Measurements from ENCODE around the gene KIF12.
A peak's percentile ranks its signal among the peaks of the same experiment; 100 is the strongest.
"Not testable (repeated sequence)": the region's sequence is repeated elsewhere in the genome, so short reads cannot be mapped to it uniquely, and the experiment has no call there.

KIF12 gene

DNA sequence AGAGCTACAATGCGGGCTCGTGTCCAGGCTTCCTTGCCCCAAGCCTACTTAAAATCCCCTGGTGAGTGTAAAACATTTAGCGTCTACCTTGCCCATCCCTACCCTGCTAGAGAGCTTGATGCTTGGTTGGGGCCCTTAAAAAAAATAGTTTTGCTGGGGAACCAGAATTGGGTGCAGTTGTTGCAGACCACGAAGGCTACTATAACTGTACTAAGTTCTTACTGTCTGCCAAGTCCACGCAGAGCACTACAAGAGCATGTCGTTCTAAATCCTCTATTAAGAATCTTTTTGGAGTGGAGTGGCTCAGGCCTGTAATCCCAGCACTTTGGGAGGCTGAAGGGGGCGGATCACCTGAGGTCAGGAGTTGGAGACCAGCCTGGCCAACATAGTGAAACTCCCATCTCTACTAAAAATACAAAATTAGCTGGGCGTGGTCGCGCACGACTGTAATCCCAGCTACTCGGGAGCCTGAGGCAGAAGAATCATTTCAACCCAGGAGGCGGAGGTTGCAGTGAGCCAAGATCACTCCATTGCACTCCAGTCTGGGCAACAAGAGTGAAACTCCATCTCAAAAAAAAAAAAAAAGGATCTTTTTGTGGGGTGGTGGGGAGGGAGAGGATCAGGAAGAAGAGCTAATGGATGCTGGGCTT is 16.2 kb downstream of the KIF12 start:
- not testable (repeated sequence) for DNase-seq

DNA sequence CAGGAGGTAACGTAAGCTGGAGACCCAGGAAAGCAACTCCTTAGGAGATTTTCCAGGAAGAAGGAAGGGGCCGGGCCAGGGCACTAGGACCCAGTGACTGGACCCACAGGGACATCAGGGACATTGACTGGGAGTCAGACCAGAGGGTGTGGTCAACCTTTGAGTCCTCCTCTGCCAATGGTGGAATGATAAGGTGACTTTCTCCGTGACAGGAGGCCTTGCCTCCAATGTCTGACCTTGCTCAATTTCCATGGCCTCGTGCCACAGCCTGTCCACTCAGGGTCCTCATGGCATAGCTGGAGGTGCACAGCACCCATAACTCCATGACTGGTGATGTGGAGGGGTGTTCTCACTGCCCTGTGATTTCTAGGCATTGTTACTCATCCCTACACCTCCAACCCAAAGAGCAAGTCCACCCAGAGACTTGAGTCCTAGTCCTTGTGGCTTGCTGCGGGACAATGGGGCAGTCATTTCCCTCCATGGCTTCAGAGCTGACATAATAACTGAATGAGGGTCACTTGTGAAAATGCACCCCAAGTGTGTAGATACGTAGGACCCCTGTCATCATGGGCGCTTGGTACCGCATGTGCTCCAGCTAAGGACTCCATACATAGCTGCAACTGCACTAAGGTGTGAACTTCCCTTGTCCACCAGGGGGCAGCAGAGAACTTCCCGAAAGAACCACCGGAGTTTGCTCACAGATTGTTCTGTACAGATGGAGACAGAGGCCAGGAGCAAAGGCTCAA is 16.9 kb downstream of the KIF12 start:
- peak; percentile 39 for DNase-seq

DNA sequence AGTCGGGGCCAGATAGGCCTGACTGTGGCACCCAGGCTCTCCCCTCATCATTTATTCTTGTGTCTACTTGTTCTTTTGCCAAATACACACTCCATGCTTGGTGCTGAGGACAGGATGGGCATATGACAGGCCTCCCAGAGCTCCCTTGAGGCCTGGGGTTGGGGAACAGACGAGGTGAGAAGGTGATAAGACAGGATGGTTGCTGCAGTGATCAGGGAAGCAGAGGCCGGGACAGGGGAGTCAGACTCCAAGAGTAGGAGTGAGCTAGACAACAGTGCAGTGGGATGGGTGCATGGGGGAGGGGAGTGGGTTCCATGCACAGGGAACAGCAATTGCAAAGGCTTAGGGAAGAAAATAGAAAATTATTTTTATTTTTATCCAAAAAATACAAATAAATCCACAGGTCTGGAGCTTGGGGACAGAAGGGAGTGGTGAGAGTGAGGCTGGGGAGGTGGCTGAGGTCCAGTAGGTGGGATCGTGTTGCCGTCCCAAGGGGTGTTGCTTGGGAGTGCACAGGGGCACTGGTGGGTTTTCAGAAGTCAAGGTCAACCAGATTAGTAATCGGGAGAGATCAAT is 17.6 kb downstream of the KIF12 start:
- DNase-seq, result no peak

DNA sequence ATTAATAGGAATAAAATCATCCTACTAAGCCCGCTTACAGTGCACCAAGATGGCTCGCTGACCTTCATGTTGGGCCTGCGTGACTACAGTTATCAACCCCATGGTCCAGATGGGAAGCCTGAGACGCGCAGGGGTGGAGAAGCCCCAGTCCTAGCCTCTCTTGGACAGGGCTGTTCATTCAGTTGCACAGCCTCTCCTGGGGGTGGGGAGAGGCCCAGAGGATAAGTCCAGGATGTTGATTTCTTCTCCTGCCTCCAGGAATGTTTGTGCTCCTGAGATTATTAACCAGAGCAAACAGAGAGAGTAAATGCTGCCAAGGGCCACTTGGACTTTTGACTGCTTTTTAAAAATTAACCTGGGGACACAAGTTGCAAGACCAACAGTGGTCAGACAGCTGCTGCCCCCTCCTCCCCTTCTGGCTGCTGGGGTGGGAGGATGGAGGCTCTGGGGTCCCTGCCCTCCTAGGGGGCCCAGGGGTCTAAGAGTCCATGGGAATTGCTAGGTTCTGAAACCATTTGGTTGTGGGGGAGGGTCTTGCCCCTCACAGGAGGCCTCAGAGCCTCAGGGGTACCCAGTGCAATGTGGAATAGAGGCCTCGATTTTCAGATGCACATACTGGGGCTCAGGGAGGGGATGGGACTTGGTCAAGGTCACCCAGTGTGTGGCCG is 18.2 kb downstream of the KIF12 start:
- no peak for DNase-seq

DNA sequence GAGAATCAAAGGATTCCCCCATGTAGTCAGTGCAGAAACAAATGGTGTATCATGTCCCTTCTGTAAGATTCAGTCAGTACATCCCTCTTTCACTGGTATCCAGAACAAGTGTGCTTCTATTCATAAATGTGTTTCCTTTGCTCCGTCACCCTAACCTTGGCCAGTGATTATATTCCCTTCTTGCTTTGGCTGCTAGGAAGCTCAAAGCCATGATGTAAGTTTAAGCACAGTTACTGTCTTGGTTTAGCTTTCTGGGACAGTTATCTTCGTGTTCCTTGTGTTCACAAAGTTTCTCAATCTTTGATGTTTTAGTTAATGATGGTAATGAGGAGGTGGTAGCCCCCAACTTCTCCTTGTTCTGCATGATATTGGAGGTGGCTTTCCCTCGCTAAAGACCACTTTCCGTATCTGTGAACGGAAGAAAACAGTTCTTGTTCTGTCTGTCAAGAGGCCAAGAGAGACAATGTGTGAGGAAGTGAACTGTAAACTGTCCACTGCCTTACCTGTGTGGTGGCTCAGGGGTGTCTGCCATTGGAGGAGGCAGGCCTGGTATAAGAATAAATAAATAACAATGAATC is 18.8 kb downstream of the KIF12 start:
- no peak for DNase-seq

DNA sequence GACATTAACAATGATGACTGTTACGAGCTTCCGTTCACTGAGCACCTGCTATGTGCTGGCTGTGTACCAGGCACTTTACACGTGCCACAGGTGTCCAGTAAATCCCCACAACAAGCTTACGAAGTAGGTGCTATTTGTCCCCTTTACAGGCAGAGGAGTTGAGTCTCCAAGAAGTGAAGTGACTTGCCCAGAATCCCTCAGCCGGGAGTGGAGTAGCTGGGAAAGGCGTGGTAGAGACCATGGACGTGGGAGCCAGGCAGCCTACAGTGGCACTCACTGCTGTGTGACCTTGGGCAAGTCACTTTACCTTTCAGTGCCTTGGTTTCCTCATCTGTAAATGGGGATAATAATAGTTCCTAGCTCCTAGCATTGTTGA is 20.3 kb downstream of the KIF12 start:
- DNase-seq, result no peak

DNA sequence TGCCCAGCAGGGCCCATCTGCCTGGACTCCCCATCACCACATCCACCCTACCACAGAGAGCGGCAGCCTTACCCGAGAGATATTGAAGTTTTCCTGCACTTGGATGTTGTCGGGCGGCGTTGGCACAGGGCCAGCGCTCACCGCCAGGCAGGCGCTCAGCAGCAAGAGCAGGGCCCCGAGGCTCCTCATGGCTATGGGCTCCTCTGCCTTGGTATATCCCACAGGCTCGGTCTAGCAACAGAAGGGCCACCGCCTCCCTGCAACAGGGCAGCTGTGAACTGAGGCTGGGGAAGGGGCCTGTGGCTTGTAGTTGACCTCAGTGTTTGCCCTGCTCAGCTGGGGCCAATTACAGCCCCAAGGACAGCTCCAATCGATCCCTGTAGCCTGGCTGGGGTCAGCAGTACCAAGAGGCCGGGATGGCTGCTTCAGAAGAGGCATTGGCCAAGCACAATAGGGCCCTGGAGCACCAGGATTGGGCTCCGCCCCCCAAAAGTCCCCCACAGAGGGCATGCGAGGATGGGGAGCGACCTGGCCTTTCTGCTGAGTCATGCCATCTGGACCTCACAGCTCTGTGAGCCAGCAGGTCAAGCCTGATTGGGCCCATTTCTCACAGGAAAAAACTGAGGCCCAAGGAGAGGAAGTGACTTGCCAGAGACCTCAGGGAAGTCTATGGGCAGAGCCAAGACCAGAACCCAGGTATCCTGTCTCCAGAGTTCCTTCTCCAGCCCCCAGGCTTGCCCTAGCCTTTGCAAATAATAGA is 20.9 kb downstream of the KIF12 start, which contains the start of gene AMBP:
AMBP (minus strand) TSS at position 280 of the 760 bp plus-strand sequence; CDS start at position 189, 91 bp downstream.
- DNase-seq, result no peak

DNA sequence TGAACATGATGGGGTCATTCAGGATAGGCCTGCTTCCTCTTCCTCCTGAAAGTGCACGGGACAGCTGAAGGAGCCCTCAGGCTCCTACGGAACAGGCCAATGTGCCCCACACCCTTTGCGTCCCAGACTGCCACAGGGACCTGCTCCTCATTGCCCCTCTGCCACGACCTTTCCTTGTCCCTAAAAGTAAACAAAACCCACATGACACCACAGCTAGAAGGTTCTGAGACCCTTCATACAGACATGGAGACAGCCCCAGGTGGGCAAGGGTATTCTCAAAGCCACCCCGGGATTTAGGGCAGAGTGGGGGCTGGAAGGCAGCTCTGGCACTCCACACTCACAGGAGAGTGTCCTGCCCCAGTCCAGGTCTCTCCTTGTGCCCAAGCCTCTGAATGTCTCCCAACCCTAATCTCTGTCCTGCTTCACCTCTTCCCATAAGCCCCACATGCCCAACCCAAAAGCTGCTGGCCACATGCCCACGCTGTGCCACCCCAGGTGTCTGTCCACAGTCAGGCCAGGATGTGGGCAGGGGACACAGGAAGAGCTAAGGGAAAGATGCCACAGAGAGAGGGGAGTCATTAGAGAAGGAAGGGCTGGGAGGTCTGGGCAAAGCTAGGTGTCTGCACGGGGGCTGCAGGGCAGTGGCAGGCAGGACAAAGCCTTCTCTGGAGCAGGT is 21.8 kb downstream of the KIF12 start:
- no peak for DNase-seq

DNA sequence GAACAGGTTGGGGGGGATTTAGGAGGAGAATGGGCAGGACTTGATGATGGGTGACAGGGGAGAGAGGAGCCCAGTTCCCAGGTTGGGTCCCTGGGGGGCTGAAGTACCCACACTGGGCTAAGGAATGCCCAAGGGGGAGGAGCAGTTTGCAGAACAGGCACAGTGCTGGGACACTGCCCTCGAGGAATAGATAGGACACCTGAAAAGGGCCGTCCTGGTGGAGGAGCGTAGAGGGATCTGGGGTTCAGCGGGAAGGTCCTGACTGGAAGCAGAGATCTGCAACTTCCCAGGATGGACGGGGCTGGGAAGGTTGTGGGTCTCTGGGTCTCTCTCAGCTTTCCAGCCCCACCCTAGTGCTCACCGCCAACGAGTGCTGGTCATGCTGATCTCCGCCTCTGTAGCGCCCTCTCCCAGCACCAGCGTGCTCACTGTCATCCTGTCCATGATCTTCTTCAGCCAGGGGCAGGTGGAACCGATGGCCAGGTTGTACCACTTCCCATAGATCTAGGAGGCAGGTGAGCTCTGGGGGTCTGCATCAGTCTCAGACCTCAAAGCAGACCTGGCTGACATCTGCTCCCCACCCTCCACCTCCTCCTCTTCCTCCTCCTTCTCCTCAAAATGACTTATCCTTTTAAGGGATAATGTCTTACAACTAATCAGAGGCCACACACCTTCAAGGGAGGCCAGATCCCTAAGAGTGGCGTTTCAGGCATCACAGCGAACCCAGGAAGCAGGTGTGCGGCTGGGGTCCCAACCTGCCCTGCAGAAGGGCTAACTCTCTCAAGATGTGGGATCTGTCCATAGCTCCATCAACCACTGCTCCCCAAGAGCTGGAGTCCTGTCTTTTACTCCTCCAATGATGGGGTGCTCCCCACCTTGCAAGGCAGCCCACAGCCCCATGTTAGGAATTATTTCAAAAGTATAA is 22.6 kb downstream of the KIF12 start:
- DNase-seq, result no peak

DNA sequence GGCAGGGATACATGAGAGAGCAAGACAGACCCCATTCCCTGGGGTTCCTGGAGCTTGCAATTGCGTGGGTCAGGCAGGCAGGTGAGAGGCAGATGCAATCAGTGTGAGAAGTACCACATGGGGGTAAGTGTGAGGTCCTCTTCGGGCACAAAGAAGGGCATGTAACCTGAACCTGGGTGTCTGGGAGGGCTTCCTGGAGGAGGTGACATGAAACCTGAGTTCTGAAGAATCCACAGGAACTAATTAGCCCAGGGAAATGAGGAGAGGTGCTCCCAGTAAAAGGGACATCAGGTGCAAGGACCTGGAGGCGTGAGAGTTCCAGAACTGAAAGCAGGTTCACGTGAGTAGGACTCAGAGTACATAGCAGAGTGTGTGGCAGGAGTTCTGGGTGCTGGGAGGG is 23.5 kb downstream of the KIF12 start:
- DNase-seq, result no peak

DNA sequence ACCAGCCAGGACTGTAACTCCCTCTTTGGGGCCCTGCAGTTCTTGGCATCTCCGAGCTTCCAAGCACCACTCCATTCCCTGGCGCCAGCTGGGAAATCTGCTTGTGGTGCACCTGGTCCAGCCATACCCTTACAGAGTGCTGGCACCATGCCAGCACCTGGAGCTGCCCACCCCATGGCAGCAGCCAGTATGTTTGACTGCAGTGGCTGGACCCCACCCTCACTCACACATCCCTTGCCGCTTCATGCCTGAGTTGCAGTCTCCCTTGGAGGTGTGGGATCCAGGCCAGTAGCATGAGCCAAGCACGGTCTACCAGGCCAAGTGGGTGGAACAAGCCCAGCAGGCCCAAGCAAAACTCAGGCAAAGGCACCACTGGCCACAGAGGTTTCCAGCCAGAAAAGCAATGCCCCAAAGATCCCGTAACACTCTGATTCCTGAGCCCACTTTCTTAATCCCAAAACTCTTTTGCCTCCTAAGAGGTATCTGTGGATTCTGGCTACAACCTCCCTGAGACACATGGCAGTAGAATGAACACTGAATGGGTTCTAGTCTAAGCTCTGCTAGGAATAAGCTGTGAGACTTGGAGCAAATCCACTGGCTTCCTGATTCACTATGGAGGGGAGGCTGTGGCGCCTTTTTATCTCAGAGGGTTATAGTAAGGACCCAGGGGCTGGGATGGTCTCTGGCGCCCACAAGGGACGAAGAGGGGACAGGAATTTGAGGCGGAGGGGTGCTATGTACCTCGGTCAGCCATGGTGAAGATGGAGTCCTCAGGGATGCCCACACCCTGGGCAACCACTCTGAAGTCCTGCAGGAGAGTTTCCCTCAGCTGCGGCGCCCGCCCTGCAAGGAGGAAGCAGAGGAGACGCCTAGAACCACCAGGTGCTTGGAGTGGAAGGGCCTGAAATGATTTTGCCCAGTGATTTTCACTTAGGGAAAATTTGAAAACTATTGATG is 26.6 kb downstream of the KIF12 start:
- DNase-seq, result no peak

DNA sequence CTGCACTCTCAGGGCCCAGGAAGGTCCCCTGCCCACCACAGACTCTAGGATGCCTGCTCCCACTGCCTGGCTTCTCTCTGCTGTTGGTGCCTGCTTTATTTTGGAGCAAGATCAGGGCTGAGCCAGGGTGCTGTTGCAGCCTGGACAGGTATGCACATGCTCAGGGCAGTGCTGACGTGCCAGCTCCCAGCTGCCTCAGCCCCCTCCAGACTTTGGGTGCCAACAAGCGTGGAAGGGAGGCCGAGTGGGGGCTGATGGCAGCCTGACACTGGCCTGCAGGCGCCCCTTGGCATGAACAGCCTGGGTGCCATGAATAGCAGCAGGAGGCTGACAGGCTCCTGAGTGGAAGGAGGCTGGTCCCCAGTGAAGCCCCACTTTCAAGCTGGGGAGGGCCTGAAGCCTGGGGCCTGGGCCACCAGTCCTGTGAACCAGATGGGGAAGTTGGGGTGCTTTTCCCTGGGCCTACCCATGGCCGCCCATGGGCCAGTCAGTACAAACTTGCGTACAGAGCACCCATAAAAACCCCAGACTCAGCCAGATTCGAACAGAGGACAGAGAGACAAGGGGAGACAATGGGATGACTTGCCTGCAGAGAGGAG is 27.8 kb downstream of the KIF12 start:
- DNase-seq, result no peak

DNA sequence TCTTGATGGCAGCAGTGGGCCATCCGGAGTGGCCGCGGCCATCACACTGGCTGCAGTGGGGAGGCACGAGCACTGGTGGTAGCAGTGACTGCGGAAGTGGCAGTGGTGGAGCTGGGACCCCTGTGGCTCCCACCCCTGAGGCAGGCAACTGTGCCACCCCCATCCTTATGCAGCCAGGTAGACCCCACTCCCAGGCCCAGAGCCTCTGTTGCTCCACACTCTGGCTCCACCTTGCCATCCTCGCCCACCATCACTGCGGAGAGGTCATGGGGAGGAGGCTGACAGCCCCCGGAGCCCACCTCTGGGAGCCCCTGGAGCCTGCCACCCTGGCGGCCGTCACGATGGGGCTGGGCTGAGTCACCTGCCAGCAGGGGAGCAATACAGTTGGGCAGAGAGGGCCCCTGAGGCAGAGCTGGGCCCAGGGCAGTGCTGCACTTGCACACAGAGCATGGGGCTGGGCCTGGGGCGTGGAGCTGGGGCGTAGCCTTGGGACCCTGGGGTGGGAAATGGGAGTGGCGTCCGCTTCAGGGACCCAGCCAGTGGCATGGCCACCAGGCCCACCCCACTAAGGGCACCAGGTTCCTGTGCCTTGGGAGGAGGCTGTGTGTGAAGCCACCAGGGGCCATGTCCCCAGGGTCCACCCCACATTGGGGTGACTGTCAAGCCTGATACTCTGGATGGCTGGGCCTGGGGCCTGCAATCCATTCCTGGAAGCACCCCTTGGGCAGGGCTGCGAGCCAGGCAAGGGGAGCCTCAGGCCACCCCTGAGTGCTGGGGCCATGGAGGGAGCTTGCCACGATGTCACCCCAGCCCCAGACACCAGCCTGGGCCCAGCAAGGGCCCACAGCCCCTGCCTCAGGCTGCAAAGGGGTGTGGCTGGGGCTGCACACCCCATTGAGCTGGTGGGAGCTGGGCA is 28.6 kb downstream of the KIF12 start:
- no peak for DNase-seq

DNA sequence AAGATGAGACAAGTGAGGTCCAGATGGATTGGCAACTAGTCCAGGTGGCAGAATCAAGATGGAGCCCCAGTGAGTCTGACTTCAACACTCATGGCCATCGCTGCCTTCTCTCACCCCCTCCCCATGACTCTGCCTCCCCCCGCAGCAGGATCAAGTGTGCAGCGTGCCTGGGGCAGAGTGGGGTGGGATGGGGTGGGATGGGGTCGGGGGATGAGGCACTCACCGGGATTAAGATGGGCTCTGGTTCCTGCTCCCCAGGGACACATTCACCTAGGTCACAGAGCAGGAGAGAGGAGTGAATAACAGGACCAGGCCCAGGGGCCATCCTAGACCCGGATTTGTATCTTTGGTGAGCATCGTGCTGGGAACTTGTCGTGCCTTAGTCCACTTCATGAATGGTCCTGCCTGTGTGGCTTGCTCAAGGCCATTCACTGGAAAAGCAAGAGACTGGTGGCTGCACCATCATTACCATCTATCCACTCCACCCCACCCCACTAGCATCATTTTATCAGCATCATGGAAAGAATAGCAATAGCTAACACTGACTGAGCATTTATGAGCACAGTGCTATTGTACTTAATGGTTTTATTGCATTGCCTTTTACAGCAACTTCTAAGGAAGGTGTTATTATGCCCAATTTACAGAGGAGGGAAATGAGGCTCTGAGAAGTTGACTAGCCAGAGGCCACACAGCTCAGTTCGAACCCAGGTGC is 29.5 kb downstream of the KIF12 start:
- DNase-seq, result no peak

DNA sequence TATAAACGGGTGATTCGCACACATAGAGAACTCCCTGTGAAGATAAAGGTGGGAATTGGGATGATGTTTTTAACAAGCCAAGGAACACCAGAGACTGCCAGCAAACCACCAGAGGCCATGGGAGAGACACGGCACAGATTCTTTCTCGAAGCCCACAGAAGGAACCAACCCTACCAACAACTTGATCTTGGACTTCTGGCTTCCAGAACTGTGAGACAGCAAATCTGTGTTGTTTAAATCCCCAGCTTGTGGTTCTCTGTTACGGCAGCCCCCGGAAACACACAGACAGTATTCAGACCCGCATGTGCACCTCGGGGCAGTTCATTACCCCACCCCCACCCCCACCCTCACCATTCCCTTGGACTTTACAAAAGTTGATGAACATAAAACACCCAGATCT is 33.8 kb downstream of the KIF12 start:
- DNase-seq, result no peak

DNA sequence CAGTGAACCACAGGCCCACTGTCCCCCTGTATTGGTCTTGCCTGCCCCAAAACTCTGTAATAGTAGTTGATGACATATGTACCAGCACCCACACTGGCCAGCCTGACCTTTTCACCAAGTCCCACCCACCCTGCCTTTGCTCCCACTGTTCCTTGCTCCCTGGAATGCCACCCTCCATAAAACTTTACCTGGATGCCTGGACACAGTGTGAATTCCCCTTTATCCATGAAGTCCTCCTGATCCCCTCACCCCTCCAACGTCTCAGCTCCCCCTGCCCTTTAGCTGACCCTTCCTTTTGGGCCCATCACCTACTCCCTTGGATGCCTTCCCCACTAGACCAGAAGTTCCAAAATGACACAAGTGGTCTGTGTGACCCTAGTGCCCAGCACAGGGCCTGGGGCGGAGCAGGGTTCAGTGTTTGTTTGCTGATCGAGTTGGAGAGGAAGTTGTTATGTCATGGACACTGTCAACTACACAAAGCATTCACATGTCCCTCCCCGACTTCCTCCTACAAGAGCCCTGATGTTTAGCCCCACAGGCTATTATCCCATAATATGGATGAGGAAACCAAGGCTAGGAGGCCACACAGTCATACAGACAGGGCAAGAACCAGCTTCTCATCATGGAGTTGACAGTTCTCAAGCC is 37.1 kb downstream of the KIF12 start:
- DNase-seq, result no peak

DNA sequence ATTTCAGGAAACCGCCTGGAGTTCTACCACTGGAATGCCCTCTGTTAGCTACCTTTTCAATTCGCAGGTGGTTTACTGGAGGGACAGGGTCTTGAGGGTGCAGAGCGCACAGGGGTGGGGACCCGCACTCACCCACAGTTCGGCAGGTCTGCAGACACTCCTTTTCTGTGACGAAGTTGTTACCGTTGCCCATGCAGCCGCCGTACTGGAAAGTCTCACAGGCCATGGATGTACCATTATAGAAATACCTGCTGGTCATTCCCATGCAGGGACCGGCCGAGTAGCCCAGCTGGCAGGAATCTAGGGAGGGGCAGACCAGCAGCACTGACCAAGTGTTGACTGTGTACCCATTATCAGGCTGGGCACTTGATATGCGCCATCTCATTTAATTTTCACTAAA is 37.8 kb downstream of the KIF12 start:
- no peak for DNase-seq

Data from NK-92 treated with Interleukin-12 subunit alpha and Interleukin-12 subunit beta, amount 100 ng/mL, for 24 hours (cell line).